Right ventricle myocardium inferior (tissue), 1 donor: ENCODE results near the gene SLC30A3. TPM values are rescaled to one million over a fixed set of nuclear protein-coding genes. Genes with fewer than 3 reads are reported as not detected.

Source experiments
- ATAC-seq: fragments of 200-7000 bp; cut with Tn5 transposase; one replicate; pipeline ENCODE4 v1.9.1; 2020; ENCODE audit warnings: mild to moderate bottlenecking, moderate library complexity
- DNase-seq: peaks from one replicate; pipeline ENCODE4 v3.0.0; 2021; ENCODE audit errors: missing footprints
- intact Hi-C: fragments of 100-400 bp; cut with DNase I; formaldehyde crosslinking; loops from one replicate; pipeline ENCODE4 v1.11.0; 2022
- total RNA-seq: library from RNA; stranded (reverse); fragmentation: NEBNext Ultra II Directional; extraction: Animal tissue kit (Norgen Biotek cat#: 25700); gene quantifications from one replicate; pipeline ENCODE4 v1.2.1, GENCODE V29; 2021
- donor health status: DM: no; HTN: yes; CAD: no; lungs with severe emphysema.

SLC30A3 gene
- total RNA-seq, 1 donor from 2014 or later = 10.1 TPM

DNA sequence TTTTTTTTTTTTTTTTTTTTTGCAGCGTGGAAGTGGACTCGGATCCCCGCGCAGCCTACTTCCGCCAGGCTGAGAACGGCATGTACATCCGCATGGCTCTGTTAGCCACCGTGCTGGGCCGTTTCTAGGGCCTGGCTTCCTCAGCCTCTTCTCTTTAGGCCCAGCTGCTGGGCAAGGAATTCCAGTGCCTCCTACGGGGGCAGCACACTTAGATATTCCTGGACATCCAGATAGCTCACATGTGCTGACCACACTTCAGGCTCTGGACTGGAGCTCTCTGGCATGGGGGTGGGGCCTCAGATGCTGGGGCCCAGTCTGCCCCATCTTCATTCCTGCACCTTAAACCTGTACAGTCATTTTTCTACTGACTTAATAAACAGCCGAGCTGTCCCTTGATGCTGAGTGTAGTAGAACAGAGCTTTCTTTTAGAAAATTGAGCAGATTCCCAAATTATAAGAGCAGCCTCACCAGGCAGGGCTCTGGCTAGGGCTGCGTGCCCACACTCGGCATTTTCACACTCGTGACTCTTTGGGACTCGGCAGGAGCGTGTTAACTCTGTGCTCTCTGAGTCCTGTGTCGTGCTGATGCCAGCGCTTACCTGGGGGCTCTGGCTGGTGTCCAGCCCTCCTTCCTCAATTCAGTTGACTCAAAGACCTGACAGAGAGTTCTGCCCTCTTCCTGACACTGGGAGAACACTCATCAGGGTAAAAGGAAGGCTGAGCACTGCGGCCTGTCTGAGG, 19.3 kb downstream of the SLC30A3 start:
- intact Hi-C loops = no loop called here
- no peak for ATAC-seq
- DNase-seq = no peak

- intact Hi-C loops = no loop called here
- DNase-seq (no peak), ATAC-seq (no peak)
Observed at GRCh38 chr2:27242614-27242951, 20.3 kb downstream of the SLC30A3 start.

GRCh38 chr2:27241761-27242613, 20.9 kb downstream of the SLC30A3 start:
- DNase-seq (no peak), ATAC-seq (no peak)
- intact Hi-C loops = no loop called here

DNA sequence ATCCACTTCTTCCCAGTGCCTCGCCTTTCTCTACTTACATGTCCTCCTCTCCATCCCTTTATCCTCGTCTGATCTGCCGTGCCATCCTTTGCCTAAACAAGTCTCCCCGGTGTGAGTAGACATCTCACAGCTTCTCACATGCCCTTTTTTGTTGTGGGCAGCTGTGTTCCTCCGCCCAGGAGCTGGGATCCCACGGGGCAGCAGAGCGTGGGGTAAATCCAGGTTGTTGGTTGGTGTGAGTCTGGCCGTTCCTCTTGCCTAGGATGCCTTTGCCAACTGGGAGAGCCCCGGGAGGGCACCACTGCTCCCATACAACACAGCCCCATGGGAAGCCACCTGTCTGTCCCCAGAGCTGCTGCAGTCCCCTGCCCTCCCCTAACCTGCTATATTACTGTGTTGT, 22.4 kb downstream of the SLC30A3 start:
- DNase-seq (no peak), ATAC-seq (no peak)
- intact Hi-C loops = no loop called here

- DNase-seq = no peak
- no peak for ATAC-seq
- intact Hi-C loops = no loop called here
Observed at GRCh38 chr2:27238976-27239375, 23.9 kb downstream of the SLC30A3 start.

DNA sequence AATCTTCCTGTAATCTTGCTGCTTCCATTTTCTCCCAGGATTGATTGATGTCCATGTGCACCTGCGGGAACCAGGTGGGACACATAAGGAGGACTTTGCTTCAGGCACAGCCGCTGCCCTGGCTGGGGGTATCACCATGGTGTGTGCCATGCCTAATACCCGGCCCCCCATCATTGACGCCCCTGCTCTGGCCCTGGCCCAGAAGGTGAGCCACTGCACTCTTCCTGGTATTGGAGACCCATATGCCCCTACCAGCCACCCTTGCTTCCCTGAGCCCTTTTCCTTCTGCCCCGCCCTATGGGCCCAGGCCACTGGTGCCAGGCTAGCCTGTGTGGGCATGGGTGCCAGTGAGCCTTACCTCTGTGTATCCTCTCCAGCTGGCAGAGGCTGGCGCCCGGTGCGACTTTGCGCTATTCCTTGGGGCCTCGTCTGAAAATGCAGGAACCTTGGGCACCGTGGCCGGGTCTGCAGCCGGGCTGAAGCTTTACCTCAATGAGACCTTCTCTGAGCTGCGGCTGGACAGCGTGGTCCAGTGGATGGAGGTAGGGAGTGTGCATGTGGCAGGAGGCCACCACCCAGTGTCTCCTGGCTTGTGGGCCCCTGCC, 25.4 kb downstream of the SLC30A3 start:
- DNase-seq = no peak
- intact Hi-C loops = no loop called here
- no peak for ATAC-seq

- DNase-seq (no peak), ATAC-seq (no peak)
- intact Hi-C loops = no loop called here
Observed at GRCh38 chr2:27236626-27237025, 26.2 kb downstream of the SLC30A3 start.

- DNase-seq (no peak), ATAC-seq (no peak)
- intact Hi-C loops = no loop called here
Observed at GRCh38 chr2:27236136-27236535, 26.7 kb downstream of the SLC30A3 start.

- intact Hi-C loops = no loop called here
- no peak for ATAC-seq
- no peak for DNase-seq
Observed at GRCh38 chr2:27233341-27233740, 29.5 kb downstream of the SLC30A3 start.

DNA sequence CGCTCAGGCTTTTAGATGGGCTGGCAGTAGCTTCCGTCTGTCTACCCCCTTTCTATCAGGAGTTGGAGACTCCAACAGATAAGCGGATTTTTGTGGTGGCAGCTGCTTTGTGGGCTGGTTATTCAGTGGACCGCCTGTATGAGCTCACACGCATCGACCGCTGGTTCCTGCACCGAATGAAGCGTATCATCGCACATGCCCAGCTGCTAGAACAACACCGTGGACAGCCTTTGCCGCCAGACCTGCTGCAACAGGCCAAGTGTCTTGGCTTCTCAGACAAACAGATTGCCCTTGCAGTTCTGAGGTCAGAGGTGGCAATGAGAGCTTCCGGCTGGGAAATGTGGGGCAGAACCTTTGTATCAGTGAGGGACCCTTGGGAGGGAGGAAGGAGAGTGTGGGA, 30.9 kb downstream of the SLC30A3 start:
- DNase-seq = no peak
- no peak for ATAC-seq
- intact Hi-C loops = no loop called here

DNA sequence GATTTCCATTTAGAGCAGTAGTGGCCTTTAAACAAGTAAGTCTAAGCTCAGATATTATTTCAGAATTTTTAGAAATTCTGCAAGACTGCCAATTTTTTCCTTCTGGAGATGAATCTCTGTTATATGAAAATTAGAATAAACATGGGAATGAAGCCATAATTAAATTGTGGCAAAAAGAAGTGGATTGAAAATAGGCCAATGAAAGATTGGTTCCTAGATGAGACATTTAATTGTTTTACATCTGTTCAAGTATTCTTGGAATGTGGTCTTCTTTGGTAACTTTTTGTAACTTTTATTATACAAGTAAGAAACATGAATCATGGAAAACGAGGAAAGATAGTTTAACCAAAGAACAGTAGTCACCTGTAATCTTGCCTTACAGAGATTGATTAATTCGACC, 35.3 kb downstream of the SLC30A3 start:
- no peak for ATAC-seq
- intact Hi-C loops = no loop called here
- no peak for DNase-seq

DNA sequence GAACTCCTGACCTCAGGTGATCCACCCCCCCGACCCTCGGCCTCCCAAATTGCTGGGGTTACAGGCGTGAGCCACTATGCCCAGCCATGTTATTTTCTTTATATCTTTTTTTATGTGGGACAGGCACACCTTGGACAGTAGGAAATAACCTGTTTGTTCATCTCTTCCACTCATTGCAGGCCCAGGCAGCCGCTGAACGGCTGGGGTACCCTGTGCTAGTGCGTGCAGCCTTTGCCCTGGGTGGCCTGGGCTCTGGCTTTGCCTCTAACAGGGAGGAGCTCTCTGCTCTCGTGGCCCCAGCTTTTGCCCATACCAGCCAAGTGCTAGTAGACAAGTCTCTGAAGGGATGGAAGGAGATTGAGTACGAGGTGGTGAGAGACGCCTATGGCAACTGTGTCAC, 37.3 kb downstream of the SLC30A3 start:
- no peak for DNase-seq
- intact Hi-C loops = no loop called here
- no peak for ATAC-seq

GRCh38 chr2:27223416-27223815, 39.4 kb downstream of the SLC30A3 start:
- DNase-seq (no peak), ATAC-seq (no peak)
- intact Hi-C loops = no loop called here

GRCh38 chr2:27222407-27222806, 40.4 kb downstream of the SLC30A3 start:
- intact Hi-C loops = no loop called here
- no peak for DNase-seq
- ATAC-seq = no peak

DNA sequence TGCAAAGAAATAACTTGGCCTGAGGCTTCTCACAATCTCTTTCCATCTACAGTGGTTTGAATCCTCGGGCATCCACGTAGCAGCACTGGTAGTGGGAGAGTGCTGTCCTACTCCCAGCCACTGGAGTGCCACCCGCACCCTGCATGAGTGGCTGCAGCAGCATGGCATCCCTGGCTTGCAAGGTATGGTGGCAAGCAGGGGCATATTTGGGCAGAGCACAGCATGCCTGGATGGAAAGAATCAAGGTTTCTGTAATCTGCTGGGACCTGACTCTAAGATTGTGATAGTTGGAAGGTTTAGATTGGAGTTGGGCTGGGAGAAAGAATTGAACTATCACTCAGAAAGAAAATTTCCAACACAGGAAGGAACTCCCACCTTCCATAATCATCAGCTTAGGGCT, 41.7 kb downstream of the SLC30A3 start:
- intact Hi-C loops = no loop called here
- no peak for ATAC-seq
- DNase-seq = no peak

DNA sequence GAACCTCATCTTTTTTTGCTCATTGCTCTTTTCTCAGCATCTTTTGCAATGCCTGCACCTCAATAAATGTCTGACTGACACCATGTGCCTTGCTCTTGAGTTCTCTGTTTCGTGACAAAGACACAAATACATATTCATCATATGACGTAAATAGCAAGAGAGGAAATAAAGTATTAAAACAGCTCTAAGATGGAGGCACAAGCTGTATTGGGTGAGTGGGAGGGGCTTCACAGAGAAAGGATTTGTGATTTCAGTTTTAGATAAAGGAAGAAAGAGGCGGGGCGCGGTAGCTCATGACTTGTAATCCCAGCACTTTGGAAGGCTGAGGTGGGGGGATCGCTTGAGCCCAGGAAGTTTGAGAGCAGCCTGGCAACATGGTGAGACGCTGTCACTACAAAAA, 42.8 kb downstream of the SLC30A3 start:
- DNase-seq = no peak
- intact Hi-C loops = no loop called here

GRCh38 chr2:27219091-27219490, 43.8 kb downstream of the SLC30A3 start:
- no peak for DNase-seq
- no peak for ATAC-seq
- intact Hi-C loops = no loop called here

More for the DNA sequence above, 42.8 kb downstream of the SLC30A3 start:
- ATAC-seq = no peak

GRCh38 chr2:27218614-27219013, 44.2 kb downstream of the SLC30A3 start:
- intact Hi-C loops = no loop called here
- ATAC-seq = no peak
- DNase-seq = no peak

DNA sequence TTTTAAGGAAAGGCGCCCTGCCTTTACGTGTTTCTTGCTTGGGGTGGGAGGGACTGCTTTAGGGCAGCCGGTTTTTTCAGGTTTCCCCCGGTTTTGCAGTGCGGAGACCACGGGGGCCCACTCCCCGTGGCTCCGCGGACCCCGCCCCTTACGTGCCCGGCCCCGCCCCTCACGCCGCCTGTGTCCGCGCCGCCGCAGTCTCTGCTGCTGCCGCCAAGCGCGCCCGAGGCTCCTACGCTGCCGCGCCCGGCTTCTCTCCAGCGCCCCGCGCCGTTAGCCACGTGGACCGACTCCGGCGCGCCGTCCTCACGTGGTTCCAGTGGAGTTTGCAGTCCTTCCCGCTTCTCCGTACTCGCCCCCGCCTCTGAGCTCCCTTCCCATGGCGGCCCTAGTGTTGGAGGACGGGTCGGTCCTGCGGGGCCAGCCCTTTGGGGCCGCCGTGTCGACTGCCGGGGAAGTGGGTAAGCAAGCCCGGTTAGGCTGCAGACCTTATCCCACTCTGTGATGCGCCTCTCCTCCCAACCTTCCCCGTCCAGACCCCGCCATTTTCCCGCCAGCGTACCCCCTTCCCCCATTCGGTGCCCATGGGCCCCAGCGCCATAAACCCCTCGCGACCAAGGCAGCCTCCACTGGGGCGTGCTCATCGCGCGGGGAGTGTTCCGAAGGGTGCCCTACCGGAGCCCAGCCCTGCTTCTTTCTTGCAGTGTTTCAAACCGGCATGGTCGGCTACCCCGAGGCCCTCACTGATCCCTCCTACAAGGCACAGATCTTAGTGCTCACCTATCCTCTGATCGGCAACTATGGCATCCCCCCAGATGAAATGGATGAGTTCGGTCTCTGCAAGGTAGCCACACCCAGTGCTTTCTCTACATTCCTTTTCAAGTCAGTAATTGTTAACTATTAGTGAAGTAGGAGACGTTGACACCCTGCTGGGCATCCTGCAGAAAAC, 45.4 kb downstream of the SLC30A3 start, which contains the start of gene CAD:
CAD (plus strand) TSS at position 197 of the 949 bp plus-strand sequence; CDS start at position 380, 183 bp downstream.
- intact Hi-C loops = no loop called here
- ATAC-seq = peak; percentile 94
- DNase-seq = peak; percentile 95
